G401 (cell line): ENCODE measurements around the gene KCND2. TPM values are rescaled to one million over a fixed set of nuclear protein-coding genes. Genes with fewer than 3 reads are reported as not detected.
A peak's percentile ranks its signal among the peaks of the same experiment; 100 is the strongest.

ENCODE experiments used
- DNase-seq: peaks from one replicate; pipeline ENCODE4 v3.0.0-alpha.2; 2015; ENCODE audit warnings: low spot score
- in situ Hi-C: cut with HindIII; loops from 2 replicates; pipeline ENCODE4 v1.10.0; 2016; ENCODE audit warnings: low sequenced_read_pairs, mixed read lengths
- total RNA-seq: library from RNA; depleted of rRNA; stranded (reverse); fragments of >200 nt; shearing (Covaris generic); gene quantifications from 2 replicates; pipeline ENCODE4 v1.2.3, GENCODE V29; 2014

KCND2 gene
- total RNA-seq, 1 experiment from 2014 or later = not detected

GRCh38 chr7:120303105-120303504 lies 30.1 kb downstream of the KCND2 start:
- in situ Hi-C loops = no loop called here
- DNase-seq = no peak

- peak; percentile 61 for DNase-seq
- in situ Hi-C loops = no loop called here
Measured at GRCh38 chr7:120304674-120305073, 31.7 kb downstream of the KCND2 start.

DNA sequence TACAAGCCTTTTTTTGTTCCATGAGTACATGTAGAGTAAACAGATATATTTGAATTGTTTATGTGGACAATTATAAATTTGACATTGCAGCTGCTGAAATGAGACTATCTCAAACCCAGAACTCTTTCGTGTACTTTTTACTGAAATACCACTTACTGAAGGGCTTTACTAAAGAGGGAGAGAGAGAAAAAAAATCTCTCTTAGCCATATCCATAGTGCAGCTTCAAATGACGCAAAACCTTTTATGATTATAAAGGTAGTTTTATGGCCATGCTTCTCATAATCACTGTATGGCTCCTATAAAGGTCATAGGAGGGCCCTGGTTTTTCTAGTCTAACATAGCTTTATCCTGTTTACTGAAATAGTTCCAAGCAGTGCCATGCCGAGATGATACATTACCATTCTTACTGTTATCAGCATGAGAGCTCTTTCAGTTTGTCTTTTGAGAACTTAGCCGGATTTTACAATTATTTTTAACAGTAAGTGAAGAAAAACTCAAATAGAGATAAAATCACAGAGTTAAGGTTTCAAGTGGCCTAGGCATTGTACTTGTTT lies 35.1 kb downstream of the KCND2 start:
- in situ Hi-C loops = no loop called here

DNA sequence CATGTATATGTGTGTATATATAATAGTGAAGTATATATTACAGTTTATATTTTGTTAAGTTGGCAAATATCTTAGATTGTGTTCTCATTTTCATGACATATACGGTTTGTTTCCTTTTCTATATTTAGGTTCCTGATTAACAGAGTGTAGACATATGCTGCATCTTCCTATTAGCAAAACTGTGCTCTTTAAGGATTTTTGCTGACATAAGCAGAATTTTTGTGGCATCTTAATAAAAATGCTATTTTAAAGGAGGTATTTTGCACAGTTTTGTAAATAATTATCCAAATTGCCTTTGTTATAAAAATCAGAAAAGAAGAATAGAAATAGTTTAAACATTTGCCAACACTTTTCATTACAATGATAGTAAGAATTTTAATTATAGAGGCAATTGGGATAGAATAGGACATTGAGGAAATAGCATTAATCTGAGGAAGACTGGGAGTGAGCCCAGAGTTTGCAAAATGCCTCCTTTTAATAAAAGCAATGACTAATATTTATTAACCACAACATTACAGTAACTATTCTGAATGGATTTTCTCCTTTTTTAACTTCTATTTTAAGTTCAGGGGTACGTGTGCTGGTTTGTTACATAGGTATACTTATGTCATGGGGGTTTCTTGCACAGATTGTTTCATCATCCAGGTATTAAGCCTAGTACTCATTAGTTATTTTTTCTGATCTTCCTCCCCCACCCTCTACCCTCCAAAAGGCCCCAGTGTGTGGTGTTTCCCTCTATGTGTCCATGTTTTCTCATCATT lies 38.2 kb downstream of the KCND2 start:
- in situ Hi-C loops = no loop called here

More for the DNA sequence above, 35.1 kb downstream of the KCND2 start:
- peak; percentile 55 for DNase-seq

DNA sequence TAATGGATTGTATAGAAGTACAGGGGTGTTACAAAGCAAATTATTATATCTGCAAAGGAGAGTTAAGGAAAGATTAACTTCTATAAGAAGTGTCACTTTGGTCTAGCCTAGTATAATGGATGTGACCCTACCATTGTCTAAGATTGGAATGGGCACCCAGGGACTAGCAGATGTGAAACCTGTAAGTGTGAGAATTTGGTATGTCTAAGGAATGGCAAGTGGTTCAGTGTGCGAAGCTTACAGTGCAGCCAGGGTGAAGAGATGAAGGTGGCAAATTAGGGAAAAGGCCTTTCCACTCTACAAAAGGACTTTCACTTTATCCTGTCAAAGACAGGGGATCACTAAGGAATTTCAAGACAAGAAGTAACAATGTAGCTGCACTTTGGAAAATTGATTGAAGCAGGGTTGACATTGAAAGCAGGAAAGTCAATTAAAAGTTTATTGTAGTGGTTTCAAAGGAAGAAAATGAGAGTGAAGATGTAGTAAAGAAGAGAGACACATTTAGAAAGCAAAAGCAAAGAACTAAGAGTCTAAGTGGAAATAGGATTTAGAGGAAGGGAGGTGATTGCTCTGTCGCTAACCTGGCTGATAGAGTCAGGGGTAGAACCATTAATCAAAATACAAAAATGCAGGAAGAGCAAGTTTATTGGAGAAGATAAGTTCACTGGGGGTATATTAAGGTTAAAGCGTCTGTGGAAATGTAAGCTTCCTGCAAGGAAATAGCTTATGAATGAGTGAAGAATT lies 47.4 kb downstream of the KCND2 start:
- in situ Hi-C loops = no loop called here
- no peak for DNase-seq

More for the DNA sequence above, 38.2 kb downstream of the KCND2 start:
- DNase-seq = no peak

- in situ Hi-C loops = no loop called here
- no peak for DNase-seq
Measured at GRCh38 chr7:120327054-120327453, 54.1 kb downstream of the KCND2 start.

GRCh38 chr7:120332433-120332832 lies 59.5 kb downstream of the KCND2 start:
- DNase-seq = peak; percentile 58
- in situ Hi-C loops = no loop called here

GRCh38 chr7:120334475-120334874 lies 61.5 kb downstream of the KCND2 start:
- DNase-seq = no peak
- in situ Hi-C loops = no loop called here

GRCh38 chr7:120337308-120337907 lies 64.4 kb downstream of the KCND2 start:
- no peak for DNase-seq
- in situ Hi-C loops = no loop called here

GRCh38 chr7:120344276-120344675 lies 71.3 kb downstream of the KCND2 start:
- DNase-seq = no peak

DNA sequence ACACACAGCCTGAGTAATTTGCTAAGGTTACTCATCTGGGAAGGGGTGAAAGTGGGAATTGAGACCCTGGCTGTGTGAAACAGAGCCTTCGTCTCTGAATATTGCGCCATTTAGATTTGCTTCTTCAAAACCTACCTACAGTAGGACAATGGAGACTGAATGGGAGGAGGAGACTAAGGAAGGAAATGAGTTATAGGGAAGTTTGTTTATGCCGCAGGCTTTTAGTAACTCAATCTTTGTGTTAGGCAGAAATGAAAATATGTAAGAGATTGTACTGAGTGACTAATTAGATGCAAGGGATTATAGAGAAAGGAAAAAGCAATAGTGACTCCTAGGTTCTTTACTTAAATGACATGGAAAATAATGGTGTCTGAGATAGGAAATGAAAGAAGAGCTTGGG lies 80.2 kb downstream of the KCND2 start:
- no peak for DNase-seq
- in situ Hi-C loops = no loop called here

More at GRCh38 chr7:120344276-120344675, 71.3 kb downstream of the KCND2 start:
- in situ Hi-C loops = no loop called here

- DNase-seq = no peak
- in situ Hi-C loops = no loop called here
Measured at GRCh38 chr7:120360918-120361317, 87.9 kb downstream of the KCND2 start.

GRCh38 chr7:120363414-120363813 lies 90.4 kb downstream of the KCND2 start:
- DNase-seq = no peak
- in situ Hi-C loops = no loop called here

DNA sequence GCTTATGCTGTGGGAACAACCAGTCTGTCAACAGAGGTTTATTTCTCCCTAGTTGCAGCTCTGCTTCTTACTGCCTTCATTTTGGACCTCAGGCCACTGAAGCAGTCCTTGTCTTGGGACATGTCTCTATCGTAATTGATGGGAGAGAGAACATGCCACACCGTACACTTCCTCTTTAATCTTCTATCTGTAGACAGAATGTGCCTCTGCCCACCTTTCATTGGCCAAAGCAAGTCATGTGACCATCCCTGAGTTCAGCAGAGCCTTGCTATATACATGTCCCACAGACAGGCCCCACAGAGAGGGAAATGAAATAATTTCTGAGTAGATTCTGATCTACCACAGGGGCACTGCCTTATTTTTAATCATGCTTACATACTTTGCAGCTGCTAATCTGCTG lies 98.0 kb downstream of the KCND2 start:
- in situ Hi-C loops = no loop called here
- DNase-seq = no peak

DNA sequence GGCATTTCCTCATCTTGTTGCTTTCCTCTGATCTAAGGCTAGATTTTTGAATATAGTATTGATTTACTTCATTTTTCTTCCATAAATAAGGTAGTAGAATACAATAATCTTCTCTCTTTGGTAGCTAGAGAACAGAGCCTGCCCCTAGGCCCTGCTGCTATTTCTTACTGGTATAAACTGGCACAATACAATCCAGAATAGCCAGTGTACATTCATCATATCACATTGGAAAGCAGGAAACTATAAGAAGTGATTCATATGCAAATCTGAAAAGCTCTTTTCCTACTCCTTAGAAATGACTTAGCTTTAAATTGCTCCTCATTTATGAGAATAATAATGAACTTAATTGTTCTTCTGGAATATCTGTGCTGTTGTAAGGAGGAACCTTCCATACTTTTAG lies 100.2 kb downstream of the KCND2 start:
- DNase-seq = peak; percentile 42
- in situ Hi-C loops = no loop called here

- in situ Hi-C loops = no loop called here
- no peak for DNase-seq
Measured at GRCh38 chr7:120394595-120394994, 121.6 kb downstream of the KCND2 start.

- DNase-seq = no peak
- in situ Hi-C loops = no loop called here
Measured at GRCh38 chr7:120395526-120396019, 122.6 kb downstream of the KCND2 start.

DNA sequence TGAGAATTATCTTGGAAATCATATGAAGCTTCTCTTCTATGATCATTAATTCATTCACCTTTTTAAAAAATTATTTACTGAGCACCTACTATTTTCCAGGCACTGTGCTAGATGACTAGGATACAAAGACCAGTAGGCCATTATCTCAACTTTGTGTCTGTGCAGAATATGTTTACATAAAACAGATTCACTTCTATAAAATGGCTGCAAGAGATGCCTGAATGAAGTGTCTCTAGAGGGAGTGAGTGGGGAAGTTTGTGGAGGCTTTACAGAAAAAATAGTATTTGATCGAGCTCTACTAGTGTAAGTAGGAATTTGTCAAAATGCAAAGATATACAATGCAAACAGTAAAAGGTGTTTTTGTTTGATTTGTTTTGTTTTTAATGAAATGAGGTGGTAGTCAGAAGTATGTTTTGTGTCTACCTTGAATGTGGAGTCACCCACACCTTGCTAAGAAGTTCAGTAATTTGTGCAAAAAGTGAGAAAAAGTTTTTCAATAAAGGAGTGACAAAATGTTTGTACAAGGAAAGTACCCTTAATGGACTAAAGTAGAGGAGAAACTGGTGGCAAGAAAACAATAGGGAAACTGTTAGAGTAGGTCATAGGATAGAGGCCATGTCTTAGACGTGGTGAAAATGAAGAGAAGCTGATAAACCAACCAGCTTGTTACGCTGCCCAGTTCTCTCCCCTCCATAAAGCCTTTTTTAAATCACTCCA lies 125.5 kb downstream of the KCND2 start:
- in situ Hi-C loops = no loop called here

DNA sequence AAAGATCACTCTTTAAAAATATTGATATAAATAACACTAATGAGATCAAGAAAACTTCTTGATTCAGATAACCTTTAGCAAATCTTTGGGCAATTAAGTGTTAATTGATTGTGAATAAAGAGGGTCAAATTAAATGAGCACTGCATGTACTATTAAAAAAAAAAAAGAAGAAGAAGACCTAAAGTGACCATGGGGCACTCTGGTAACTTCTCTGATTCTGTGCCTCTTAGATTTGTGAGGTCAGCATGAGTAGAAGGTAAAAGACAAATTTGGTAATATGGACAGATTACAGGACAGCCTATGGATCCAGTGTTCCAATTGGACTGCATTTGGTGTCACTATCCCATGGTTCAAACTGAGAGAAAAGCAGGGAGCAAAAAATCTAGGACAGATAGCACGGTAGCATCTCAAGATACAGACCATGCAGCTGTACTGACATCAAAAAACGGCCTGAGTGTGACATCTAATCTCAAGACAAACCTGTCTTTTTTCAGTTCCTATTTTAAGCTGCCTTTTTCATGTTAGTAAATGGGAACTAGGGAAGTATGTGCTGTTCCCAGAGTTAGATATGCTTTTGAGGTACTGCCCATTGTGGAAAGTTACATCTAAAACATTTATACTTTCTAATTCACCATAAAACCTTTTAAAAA lies 128.0 kb downstream of the KCND2 start:
- in situ Hi-C loops = no loop called here
- peak; percentile 60 for DNase-seq

More for the DNA sequence above, 125.5 kb downstream of the KCND2 start:
- no peak for DNase-seq
